Left hindlimb (tissue), 1 donor: ENCODE data around the gene LEFTY1.
"Not testable (repeated sequence)": the region's sequence is repeated elsewhere in the genome, so short reads cannot be mapped to it uniquely, and the experiment has no call there.

ENCODE experiments used
- DNase-seq: peaks from one replicate; pipeline ENCODE4 v3.0.0-alpha.2; 2018

The LEFTY1 gene

DNA sequence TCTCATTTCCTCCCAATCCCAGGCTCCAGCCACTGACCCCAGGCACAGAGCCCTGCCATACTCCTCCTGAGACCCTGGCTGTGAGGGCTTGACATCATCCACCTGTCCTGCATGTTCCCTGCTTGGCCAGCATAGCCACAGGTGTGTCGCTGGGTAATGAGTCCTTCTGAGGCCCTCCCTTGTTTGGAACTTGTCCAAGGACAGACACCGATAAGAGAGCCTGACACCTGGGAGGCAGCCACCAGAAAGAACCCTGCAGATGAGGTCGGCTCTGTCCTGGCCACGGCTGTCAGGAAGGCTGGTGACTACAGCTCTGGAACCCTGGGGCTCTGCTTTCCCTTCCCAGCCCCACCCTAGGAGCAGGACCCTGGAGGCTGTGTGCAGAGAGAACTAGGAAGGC lies 41.3 kb downstream of the LEFTY1 start:
- no peak for DNase-seq

DNA sequence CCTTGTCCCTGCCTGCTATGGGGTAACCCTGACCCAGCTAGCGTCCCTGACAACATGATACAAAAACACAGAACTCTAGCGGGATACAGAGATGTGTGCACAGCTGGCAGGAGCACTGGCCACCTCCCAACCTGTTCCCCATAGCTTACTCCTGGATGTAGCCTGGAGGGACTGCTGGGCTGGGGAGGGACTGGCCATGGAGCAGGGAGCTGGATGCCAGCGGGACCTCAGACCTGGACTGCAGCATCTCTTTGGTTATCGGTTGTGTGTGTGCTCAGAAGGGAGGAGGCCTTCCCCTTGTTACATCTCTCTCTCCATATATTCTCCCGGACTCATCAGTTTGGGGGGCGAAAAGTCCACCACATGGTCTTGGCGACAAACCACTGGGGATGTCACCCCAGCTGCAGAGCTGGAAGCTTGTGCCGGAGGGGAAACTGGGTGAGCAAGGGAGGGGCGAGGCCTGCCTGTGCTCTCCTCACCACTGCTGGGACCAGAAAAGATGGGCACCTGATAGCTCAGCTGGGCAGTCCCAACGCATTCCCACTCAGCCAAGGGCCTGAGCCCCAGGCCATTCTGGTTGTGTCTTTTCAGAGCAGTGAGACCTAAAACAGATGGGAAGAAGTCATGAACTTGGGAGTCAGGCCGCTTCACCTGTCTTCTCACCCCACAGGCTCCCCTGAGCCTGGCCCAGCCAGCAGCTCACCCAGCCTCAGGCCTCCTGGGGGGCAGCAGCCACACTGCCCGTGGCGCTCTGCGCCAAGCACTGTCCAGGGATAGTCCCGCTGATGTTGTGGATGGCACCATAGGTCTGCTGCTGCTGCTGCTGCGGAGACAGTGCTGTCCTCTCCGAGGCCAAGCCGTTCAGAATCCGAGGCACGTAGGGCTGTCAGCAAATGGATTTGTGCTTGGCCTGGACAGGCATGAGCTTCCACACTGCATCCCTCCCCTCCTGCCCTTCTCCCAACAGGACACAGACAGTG lies 42.3 kb downstream of the LEFTY1 start:
- DNase-seq, result no peak

DNA sequence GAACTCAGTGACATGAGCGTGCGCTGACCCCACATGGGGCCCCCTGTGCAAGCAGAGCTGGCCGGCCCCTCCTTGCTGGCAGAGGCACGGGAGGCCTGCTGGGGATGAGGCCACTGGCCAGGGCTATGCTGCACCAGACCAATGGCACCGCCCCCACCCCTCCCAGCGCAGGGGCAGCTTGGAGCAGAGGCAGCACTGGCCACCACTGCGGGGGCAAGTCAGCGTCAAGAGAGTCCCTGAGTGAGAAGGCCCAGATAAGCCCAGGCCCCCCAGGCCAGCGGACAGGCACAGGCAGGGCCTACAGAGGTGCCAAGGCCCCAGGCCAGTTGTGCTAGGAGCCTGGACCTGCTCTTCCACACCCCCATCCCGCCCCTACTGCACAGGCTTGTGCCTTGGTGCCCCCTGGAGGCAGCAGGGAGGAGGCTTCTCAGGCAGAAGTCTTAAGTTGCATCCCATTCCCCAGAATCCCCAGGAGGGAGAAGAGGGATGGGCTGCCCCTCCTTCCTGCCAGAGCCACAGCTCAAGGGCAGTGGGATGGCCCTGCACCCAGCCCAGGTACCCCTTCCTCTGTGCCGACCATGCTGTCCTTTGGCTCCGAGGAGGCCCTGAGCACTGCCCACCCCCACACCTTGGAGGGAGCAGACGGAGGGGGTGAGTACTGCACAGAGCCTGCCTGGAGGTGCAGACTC lies 43.2 kb downstream of the LEFTY1 start:
- DNase-seq, result peak; percentile 80

DNA sequence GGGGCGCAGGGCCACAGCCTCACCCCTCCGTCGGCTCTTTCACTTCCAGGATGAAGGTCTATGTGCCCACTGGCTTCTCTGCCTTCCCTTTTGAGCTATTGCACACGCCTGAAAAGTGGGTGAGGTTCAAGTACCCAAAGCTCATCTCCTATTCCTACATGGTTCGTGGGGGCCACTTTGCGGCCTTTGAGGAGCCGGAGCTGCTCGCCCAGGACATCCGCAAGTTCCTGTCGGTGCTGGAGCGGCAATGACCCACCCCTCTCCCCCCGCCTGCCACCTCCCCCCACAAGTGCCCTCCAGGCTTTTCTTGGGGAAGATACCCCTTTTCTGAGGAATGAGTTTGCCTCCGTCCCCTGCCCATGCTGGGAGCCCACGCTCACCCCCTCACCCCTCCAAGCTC lies 43.8 kb downstream of the LEFTY1 start:
- no peak for DNase-seq

DNA sequence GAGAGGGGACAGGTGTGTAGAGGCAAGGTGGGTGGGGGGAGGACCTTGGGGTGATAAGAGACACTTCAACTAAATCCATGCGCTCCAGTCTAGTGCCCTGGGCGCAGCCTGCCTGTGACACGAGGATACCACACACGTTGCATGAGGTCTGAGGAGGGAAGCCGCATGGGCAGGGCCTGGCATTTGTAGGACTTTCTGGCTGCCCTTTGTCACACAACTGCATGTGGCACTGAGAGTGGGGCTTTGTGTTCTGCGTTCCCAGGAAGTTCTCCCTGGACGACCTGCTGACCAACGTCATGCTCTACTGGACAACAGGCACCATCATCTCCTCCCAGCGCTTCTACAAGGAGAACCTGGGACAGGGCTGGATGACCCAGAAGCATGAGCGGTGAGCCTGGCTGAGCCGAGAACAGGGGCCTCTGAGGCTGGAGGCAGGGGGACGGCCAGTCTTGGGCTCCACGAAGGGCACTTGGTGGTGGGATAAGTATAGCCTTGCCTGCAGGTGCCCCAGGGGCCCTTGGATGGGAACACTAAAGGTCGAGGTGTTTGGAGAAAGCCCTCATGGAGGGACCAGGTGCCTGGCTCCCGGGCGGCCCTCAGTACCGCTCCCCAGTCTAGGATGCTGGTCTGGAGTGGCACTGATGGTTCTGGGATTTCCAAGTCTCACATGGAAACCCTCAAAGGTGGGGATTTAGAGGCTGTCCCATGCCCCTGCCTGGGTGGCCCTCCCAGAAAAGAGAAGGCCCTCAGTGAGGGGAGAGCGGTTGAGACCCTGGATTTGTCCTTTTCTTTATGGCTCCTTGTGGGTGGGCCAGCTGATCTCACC lies 44.5 kb downstream of the LEFTY1 start:
- DNase-seq, result no peak

DNA sequence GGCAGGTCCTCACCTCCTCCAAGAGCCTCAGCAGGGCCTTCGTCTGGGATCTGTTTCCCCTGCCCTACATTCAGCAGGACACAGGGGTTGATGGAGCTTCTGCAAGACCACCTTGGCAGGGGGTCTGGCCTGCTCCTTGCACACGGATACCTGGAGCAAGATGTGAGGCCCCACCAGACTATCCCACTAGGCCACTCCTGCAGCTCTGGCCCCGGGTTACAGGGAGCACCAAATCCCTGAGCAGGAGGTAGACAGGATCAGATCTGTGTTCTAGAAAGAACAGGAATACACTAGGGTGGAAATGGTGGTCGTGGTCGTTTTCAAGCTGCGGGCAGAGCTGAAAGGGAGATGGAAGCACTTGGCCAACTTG lies 45.5 kb downstream of the LEFTY1 start:
- no peak for DNase-seq

DNA sequence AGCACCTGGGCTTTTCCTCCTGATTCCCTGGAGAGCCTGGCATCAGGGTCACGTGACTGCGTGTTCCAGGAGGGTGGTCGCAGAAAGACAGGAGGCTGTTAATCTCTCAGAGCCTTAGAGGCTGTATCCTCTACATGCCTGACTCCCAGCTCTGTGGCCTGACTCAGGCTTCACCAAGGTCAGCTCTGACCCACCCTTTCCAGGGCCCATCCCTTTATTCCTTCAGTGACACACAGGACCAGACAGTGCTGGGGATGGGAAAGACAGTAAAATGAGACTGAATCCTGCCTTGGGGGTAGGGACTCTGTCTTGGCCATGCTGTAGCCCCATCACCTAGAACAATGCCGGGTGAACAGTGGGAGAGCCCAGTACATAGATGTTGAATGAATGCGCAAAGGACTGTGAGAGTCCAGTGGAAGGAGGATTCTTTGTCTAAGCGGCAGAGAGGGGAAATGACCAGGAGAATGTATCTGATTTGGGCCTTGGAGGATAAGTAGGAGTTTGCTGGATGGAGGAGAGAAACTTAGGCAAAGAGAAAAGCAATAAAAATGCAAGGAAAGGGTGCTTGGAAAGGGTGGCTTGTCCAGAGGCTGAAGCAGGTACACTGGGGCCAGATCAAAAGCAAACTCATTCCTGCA lies 46.0 kb downstream of the LEFTY1 start:
- no peak for DNase-seq

DNA sequence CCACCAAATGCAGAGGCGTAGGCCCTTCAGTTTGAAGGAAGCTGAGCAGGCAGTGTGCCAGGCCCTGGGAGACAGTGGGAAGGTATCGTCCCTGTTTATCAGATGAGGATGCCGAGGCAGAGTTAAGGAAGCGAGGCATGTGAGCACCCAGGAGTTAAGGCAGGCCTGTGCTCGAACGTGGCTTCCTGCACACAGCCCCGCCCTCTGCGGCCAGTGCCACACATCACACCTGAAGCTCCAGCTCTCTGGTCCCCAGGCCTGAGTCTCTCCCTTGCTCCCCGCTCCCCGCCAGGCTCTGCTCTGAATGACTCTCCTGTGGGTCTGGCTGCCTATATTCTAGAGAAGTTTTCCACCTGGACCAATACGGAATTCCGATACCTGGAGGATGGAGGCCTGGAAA lies 46.9 kb downstream of the LEFTY1 start:
- DNase-seq, result no peak

DNA sequence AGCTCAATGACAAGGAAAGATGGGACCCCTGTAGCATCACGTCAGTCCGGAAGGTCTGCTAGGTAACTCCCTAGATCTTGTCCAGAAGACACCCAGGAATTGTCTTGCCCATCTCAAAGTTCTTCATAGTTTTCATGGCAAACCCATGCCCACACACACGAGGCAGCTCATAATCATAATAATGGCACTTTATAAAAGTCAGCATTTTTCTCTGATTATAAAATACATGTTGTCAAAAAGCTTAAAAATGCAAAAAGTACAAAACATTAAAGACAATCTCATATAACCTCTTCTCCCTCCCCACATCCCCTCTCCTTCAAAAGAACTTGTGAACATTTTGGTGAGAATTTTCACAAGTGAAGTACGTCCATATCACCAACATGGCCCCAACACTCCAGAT lies 48.2 kb downstream of the LEFTY1 start:
- no peak for DNase-seq

DNA sequence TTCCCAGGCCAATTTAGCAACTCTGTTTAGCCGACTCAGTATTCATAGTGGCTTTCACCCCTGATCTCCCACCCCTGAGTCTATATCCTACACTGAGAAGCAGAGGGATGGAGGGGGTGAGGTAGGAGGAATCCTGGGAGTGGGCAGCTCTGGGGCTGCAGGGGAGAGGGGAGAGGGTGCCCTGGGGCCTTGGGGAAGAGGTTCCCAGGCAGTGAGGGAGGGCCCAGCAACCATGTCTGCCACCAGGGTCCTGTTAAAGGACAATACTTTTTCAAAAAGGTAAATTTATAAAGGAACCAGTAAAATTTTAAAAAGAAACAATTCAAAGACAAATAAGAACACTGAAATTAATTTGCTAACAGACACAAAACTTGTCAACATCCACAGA lies 48.7 kb downstream of the LEFTY1 start:
- no peak for DNase-seq

DNA sequence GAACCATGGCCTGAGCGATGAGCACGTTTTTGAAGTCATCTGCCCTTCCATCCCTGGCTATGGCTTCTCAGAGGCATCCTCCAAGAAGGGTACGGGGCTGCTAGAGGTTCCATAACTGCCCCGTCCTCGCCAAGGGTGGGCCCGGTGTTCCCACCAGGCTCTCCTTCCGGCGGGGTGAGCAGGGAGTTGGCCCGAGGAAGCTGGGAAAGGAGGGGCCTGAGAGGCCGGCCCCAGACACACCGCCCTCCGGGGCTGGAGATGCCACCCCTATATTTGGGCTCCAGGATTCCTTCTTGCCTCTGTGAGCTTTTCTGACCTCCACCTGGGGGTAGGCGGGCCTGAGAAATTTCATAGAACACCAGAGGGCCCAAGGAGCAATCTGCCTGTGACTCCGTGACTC lies 50.2 kb downstream of the LEFTY1 start:
- DNase-seq, result peak; percentile 21

DNA sequence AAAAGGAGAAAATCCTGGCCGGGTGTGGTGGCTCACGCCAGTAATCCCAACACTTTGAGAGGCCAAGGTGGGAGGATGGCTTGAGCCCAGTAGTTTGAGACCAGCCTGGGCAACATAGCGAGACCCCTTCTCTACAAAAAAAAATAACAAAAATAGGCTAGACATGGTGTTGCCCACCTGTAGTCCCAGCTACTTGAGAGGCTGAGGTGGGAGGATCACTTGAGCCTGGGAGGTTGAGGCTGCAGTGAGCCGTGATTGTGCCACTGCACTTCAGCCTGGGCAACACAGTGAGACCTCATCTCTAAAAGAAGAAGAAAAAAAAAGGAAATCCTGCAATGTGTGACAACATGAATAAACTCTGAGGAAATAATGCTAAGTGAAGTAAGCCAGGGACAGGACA lies 52.6 kb downstream of the LEFTY1 start:
- not testable (repeated sequence) for DNase-seq
